GM19025 (cell line): ENCODE data around the gene AVL9.

ENCODE experiments used
- ATAC-seq: cut with Tn5 transposase; IDR thresholded peaks from one replicate; pipeline ENCODE4 v1.9.1; 2021; ENCODE audit warnings: mild to moderate bottlenecking, low read depth, moderate library complexity; ENCODE audit not compliant: unreplicated experiment

AVL9 gene

GRCh38 chr7:32532716-32533115 is 37.4 kb downstream of the AVL9 start:
- ATAC-seq, result no peak

GRCh38 chr7:32533276-32534029 is 38.2 kb downstream of the AVL9 start:
- ATAC-seq, result no peak

DNA sequence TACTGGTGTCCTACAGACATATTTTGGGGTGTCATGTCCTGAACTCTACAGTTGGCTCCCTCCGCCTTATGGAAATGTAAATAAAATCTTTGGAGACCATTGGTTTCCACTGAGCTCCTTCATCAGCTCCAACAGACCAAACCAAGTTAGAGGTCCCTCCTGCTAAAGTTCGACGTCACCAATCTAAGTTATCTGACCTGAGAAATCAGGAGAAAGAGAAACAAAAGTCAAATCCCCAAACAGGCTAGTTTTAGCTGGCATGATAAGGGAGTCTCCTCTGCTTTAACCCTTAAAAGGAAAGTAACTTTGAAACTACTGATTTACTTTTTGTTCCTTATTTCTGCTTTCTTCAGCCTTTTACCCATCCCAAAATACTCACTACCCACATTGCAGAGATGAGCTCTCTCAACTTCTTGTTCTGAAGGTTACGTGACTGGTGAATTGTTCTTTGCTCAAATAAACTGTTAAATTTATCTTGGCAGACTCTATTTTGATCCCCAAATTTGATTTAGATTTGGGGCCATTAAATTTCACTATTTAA is 39.9 kb downstream of the AVL9 start:
- no peak for ATAC-seq

GRCh38 chr7:32536016-32536415 is 40.7 kb downstream of the AVL9 start:
- ATAC-seq, result no peak

DNA sequence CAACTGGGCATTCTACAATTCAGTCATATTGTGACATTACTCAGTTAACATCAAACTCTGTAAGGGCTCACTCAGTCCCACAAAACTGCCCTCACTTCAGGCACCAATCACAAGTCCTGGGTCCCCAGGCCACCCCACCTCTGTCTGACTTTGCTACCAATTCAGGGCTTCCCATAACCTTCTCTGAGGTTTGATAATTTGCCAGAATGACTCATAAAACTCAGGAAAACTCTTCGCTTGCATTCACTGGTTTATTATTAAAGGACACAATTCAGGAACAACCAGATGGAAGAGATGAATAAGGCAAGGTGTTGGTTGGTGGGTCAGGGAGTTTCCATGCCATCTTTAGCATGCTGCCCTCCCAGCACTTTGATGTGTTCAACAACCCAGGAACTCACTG is 41.3 kb downstream of the AVL9 start:
- no peak for ATAC-seq

GRCh38 chr7:32537760-32538159 is 42.5 kb downstream of the AVL9 start:
- ATAC-seq, result no peak

GRCh38 chr7:32539366-32539765 is 44.1 kb downstream of the AVL9 start:
- no peak for ATAC-seq

DNA sequence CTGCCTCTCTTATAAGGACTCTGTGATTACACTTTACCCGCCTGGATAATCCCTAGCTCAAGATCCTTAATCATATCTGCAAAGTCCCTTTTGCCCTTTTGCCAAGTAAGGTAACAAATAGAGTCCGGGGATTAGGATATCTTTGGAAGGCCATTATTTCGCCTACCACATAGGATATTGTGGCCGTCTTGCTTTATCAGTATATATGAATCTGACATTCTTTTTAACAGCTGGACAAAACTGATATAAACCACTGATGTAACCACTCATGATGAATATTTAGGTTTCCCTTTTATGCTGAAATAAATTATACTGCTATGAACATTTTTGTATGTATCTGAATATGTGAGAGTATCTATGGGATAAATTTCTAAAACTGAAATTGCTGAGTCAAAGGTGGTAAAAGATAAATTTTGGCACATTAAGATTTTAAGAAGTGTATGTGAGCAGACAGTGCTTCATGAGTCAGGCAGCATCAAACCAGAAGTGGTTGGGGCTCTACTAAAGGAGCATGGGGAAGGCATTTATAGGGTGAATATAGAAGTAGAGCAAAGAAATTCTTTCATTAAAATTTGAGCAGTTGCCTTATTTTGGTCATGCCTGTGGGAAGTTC is 44.7 kb downstream of the AVL9 start:
- no peak for ATAC-seq

GRCh38 chr7:32542595-32542994 is 47.3 kb downstream of the AVL9 start:
- no peak for ATAC-seq

DNA sequence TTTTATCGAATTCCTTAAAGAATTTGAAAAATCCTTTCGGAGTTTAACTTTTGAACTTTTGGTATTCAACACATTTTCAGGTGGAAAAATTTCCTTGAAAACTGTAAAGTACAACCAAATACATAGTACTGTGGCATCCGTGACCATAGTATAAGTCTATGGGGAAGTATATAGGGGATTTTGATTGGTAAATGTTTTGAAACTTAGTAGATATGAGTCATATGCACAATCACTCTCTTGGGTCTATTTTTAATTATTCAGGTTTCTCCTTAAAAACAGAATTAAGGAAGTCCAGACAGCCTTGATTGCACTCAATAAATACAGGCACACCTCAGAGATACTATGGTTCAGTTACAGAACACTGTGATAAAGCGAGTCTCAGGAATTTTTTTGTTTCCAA is 64.2 kb downstream of the AVL9 start:
- ATAC-seq, result no peak

GRCh38 chr7:32560075-32560474 is 64.8 kb downstream of the AVL9 start:
- no peak for ATAC-seq

DNA sequence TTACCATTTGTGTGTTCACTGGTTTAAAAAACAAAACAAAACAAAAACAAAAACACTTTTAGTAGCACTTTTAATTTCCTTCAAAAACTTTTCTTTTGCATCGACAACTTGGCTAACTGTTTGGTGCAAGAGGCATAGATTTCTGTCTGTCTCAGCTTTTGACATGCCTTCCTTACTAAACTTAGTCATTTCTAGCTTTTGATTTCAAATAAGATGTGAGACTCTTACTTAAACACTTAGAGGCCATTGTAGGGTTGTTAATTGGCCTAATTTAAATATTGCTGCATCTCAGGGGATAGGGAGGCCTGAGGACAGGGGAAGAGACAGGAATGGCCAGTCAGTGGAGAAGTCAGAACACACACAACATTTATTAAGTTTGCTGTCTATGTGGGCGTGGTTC is 66.3 kb downstream of the AVL9 start:
- no peak for ATAC-seq

DNA sequence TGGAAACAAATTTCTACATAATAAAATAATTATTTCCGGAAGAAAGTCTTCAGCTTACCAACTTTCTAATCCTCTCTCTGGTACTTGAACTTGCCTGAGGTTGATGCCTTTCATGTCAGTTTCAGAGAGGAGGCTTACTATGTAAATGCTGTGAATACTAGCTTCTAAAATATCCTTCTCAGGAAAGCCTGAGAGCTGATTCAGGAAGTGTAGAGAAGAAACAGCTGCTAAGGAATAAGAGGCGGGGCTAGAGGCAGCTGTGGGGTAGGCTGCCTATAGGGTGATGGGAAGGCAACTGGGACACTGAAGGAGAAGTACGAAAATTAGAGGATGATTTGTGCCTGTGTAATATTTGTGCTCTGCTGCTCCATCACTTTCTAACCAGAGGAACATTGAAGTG is 69.3 kb downstream of the AVL9 start:
- ATAC-seq, result no peak

GRCh38 chr7:32569388-32570289 is 74.3 kb downstream of the AVL9 start:
- no peak for ATAC-seq

- ATAC-seq, result no peak
These were observed 77.9 kb downstream of the AVL9 start for GRCh38 chr7:32573110-32573687.

DNA sequence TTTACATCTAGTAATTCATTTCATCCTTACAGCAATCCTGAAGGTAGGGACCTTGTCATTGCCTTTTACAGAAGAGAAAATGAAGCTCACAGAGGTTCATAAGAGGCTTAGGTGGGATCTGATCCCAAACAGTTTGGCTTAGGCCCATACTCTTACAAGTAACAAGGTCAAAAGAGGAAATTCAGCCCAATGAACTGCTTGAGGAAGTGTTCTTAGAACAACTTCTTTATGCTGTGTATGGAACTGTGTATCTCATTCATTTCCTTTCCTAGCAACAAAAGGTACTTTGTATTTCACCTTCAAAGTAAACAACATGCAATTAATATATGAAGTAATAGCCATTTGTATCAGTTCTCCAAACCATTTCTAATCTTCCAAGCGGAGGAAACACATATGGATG is 79.3 kb downstream of the AVL9 start:
- no peak for ATAC-seq

GRCh38 chr7:32577421-32577820 is 82.1 kb downstream of the AVL9 start:
- no peak for ATAC-seq

DNA sequence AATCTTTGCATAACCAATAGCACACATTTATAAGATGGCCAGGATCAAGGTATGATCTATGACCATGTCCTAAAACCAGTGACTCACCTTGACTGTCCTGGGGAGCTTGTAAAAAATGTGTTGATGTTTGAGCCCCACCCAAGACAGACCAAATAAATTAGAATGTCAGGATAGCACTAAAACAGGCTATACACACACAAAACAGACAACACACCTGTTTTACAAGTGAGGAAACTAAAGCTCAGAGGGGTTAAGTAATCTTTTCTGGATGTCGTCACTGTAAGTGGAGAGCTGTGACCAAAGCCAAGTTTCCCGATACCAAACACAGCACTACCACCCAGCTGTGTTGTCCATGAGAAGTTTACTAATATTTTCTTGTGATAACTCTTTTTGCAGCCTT is 84.5 kb downstream of the AVL9 start:
- ATAC-seq, result no peak

GRCh38 chr7:32580646-32581045 is 85.4 kb downstream of the AVL9 start:
- no peak for ATAC-seq

DNA sequence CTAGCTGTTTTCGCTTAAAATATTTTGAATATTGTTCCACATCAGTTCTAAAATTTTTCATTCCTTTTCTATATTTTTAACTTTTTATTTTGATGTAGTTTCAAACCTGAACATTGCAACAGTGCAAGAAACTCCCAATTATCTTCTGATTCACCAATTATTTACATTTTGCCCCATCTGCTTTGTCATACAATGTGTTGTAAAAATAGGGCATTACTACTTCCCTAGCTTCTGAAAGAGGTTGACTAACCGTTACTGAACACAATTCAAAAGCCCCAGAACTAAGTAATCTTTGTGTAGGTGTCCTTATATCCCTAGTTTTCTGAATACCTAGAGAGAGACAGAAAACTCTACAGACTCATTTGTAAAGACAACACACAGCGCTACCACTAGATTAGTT is 86.7 kb downstream of the AVL9 start:
- no peak for ATAC-seq

DNA sequence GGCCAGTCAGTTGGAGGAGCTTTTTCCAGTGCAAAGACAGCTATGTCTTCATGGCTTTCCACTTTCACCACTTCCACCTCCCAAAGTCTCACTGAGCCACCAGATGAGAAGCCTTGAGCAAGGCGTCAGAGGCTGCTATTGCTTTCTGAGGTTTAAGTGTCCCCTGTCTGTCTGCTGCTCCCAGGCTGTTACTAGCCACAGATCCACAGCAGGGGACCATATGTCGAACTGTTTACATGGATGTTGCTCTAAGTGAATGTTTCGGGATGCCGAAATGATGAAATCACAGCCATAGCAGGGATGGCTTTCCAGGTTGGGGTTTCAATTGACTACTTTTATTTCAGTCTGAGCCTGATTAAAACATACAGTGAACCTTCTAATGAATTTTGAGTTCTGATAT is 88.5 kb downstream of the AVL9 start:
- no peak for ATAC-seq
